ENCODE results near the gene ASPHD2.
A peak's percentile ranks its signal among the peaks of the same experiment; 100 is the strongest.

Gene ASPHD2

GRCh38 chr22:26476705-26477340 lies 47.8 kb downstream of the ASPHD2 start:
- Histone ChIP-seq H3K27me3 (no peaks in the 10 kb centered on the region), H3K4me3 (no peak overlapping the region), H3K36me3 (peaks cover 45 to 67% (median 47%) of the 10 kb centered on the region in 3 donors), H3K27ac (no peak overlapping the region), H3K9me3 (no peaks in the 10 kb centered on the region), H3K4me1 (peaks cover 0 to 26% (median 21%) of the 10 kb centered on the region in 4 donors)
- intact Hi-C loops (cut with DNase I; ENCODE audit: low total_unique reads), result no loop called here
- DNase-seq, result no peak
- TF ChIP-seq CTCF (IDR thresholded peaks at IDR 0.05), result no peak

DNA sequence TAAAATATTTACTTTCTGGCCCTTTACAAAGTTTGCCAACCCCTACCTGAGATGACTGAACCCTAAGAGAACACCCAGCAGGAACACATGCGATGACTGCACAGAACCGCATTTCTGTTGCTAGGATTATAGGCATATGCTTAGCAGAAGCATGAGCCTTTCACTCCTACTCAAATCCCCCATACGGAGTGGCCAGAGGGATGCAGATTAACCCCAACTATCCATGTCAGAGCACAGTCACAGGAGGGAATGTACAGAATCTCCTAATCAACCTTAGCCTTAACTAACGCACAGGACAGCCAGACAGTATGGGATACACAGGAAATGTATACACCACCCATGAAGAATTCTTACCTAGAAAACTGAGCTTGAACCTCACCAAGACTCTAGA lies 48.3 kb downstream of the ASPHD2 start:
- intact Hi-C loops (cut with DNase I; ENCODE audit: low total_unique reads), result no loop called here

DNA sequence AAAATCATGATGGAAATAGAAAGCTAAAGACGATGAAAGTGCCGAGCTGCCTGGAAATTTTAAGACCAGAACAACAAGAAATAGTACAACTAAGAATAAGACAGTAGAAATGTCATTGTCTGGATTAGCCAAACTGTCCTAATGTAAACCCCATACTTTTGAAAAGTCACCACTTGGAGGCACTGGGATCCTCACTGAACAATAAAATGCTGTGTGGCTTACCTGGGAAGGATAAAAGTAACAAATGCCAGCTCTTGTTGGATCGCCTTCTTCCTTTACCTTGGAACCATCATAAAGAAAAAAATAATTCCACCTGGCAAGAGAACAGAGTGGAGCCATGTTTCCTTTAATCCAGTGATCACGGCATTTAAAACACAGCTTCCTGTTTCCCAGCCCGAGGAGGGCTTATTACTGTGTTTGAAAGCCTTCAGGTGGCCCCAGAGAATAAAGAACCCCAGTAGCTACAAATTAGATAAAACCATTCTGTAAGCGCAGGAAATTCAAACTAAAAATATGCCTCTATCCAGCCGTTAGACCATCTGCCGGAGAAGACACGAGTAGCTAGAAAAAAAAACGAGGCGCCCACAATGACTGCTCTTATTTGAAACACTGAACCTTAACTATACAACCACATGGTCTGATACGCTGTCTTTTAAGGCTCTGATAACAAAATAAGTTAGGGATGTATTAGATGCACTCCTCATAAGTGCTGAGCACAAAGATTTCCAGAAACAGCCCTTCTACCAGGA lies 50.2 kb downstream of the ASPHD2 start:
- H3K9me3 ChIP-seq, result no peaks in the 10 kb centered on the region
- intact Hi-C loops (cut with DNase I; ENCODE audit: low total_unique reads), result no loop called here
- no peak for DNase-seq
- H3K36me3 ChIP-seq, result peaks cover 30 to 44% (median 35%) of the 10 kb centered on the region in 3 donors
- no peak overlapping the region for H3K27ac ChIP-seq
- H3K4me3 ChIP-seq, result no peak overlapping the region
- no peak for TF ChIP-seq CTCF (IDR thresholded peaks at IDR 0.05)
- peaks cover 0 to 41% (median 33%) of the 10 kb centered on the region in 4 donors for H3K4me1 ChIP-seq
- no peaks in the 10 kb centered on the region for H3K27me3 ChIP-seq

More for the DNA sequence above, 48.3 kb downstream of the ASPHD2 start:
- no peak overlapping the region for H3K27ac ChIP-seq
- peaks cover 0 to 31% (median 25%) of the 10 kb centered on the region in 4 donors for H3K4me1 ChIP-seq
- no peak for TF ChIP-seq CTCF (IDR thresholded peaks at IDR 0.05)
- peak in 1 of 2 donors; percentile 0 for DNase-seq
- no peaks in the 10 kb centered on the region for H3K27me3 ChIP-seq
- H3K9me3 ChIP-seq, result no peaks in the 10 kb centered on the region
- no peak overlapping the region for H3K4me3 ChIP-seq
- peaks cover 42 to 62% (median 42%) of the 10 kb centered on the region in 3 donors for H3K36me3 ChIP-seq

- peak in 1 of 2 donors; percentile 11 for DNase-seq
- Histone ChIP-seq H3K4me1 (peaks cover 0 to 49% (median 37%) of the 10 kb centered on the region in 4 donors), H3K27ac (no peak overlapping the region), H3K27me3 (no peaks in the 10 kb centered on the region), H3K36me3 (peaks cover 24 to 38% (median 30%) of the 10 kb centered on the region in 3 donors), H3K4me3 (no peak overlapping the region), H3K9me3 (no peaks in the 10 kb centered on the region)
- intact Hi-C loops (cut with DNase I; ENCODE audit: low total_unique reads), result loop anchor here (10.0 kb wide), 1 partner anchor 105 kb away; no protein-coding TSS in a partner anchor
- no peak for TF ChIP-seq CTCF (IDR thresholded peaks at IDR 0.05)
Measured at GRCh38 chr22:26479792-26480610, 50.9 kb downstream of the ASPHD2 start.

- Histone ChIP-seq H3K4me3 (no peak overlapping the region), H3K9me3 (no peaks in the 10 kb centered on the region), H3K36me3 (peaks cover 18 to 32% (median 26%) of the 10 kb centered on the region in 3 donors), H3K27me3 (no peaks in the 10 kb centered on the region), H3K27ac (no peak overlapping the region), H3K4me1 (peaks cover 0 to 55% (median 39%) of the 10 kb centered on the region in 4 donors)
- peak in 1 of 2 donors; percentile 25 for DNase-seq
- intact Hi-C loops (cut with DNase I; ENCODE audit: low total_unique reads), result loop anchor here (10.0 kb wide), 1 partner anchor 104 kb away; no protein-coding TSS in a partner anchor
- TF ChIP-seq CTCF (IDR thresholded peaks at IDR 0.05), result no peak
Measured at GRCh38 chr22:26480611-26480932, 51.5 kb downstream of the ASPHD2 start.
